CD4-positive, alpha-beta T cell treated with Interleukin-21 for 1 hour (primary cell): ENCODE data around the gene PSMD14.

Experiments
- DNase-seq: peaks from one replicate; pipeline ENCODE4 v3.0.0-alpha.2; 2020

PSMD14 gene

DNA sequence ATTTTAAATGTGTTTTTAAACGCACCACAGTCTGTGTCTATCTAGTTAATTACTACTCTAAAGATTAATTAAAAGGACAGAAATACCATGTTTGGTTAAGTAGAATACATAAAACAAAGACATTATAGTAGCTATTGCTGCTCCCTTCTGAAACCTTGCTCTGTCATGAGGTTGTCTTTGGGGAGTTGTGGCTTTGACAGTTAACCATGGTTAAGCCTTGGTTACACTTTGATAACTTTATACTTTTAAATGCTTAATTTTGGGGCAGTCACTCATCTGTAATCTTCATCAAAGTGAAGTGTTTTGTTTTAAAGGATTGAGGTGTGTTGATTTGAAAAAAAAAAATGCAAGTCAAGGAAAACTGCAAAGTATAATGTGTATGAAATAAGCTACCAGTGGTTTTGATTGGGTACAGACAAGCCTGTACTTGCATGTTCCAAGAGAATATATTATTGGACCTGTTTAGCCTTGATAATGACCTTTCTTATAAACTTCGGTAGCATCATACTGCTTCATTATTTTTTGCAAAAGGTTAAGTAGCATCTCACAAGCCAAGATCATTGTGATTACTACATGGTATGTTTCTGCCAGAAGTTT lies 78.1 kb downstream of the PSMD14 start:
- no peak for DNase-seq

DNA sequence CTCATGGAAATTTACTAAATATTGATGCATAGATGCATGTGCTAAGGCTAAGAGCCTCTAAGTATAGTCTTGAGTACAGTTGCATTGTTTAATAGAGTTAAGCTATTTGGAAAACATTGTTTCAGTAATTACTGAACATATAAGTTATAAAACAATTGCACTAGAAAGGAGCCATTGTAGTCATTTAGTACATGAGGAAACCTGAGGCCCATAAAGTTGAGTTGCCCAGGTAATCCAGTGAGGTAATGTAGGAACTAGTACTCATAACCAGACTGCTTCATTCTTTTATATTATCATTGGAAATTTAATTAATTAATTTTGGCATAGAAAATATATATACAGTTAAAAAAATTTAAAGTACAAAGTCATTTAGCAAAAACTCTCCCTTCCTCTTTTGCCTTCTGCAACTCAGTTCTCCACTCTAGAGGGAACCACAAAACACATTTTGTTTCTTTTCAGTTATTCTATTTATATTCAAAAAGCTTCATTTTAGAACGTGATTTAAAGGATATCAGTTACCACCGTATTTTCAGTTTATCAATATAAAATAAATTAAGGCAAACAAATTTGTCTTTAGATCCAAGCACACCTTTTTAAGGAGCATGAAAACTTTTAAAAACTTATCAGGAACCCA lies 80.0 kb downstream of the PSMD14 start:
- no peak for DNase-seq

DNA sequence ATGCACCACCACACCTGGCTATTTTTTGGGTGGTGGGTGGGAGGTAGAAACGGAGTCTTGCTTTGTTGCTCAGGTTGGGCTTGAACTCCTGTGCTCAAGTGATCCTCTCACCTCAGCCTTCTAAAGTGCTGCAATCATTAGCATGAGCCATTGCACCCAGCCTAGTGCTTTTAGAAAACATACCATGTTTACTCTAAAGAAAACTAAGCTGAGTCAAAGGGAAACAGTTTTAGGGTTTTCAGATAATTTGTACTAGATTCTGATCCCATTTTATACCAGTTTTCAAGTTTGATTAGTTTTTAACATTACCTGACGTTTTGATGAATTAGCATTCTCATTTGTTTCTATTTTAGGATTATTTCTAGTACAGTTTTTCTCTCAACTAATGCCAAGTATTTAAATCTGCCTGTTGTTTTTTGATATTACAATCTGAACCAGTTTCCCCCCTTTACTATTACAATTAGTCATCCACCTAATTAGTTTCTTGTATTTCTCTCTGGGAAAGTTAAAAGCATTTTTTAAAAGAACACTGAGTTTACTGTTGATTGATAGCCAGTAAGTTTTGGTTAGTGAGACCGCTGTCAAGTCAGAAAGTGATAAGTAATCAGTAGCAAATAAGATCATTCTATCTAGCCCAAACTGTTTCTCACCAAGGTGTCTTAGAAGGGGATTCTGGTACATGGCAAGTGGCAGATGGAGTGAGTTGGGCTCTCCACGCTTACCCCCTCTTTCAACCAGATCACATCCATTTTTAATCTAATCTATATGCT lies 83.7 kb downstream of the PSMD14 start:
- DNase-seq = no peak

DNA sequence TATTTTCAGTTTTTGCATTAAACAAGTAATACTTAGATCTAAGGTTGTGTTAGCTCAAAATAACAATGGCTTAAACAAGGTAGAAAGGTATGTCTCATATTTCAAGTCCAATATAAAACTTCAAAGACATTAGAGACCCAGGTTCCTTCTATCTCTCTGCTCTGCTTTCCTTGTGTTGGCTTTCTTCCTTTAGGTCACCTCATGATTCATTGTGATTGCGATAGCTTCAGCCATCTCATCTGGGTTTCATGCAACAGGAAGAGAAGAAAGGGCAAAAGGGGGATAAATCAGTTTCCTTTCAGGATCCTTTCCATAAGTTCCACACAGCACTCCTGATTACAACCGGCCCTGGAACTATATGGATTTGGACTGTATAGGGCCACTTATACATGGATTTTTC lies 91.9 kb downstream of the PSMD14 start:
- no peak for DNase-seq

DNA sequence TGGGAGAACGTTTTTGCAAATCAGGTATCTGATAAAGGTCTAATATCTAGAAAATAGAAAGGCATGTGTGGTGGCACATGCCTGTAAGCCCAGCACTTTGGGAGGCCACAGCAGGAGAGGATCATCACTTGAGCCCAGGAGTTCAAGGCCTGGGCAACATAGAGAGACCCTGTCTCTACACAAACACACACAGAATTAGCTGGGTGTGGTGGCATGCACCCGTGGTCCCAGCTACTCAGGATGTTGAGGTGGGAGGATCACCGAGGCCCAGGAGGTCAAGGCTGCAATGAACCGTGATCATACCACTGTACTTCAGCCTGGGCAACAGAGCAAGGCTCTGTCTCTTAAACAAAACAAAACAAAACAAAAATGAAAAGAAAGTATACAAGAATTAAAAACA lies 94.1 kb downstream of the PSMD14 start:
- DNase-seq = no peak

DNA sequence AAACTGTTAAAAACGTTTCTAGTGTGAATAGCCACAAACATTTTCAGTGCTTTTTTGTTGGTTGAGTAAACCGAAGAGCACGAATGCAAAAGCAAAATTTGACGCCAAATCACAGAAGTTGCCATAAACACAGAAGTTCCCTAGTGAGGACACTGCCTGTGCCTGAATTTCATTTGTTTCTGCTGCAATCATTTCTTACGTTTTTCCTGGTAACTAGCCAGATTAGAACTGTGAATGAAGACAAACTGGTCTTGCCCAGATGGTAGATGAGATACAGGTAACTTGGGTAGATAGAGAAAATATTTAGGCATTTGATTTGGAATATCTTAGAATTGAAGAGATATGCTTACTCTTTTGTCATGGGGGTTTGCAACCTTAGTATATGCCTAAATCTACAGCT lies 98.1 kb downstream of the PSMD14 start:
- DNase-seq = no peak

DNA sequence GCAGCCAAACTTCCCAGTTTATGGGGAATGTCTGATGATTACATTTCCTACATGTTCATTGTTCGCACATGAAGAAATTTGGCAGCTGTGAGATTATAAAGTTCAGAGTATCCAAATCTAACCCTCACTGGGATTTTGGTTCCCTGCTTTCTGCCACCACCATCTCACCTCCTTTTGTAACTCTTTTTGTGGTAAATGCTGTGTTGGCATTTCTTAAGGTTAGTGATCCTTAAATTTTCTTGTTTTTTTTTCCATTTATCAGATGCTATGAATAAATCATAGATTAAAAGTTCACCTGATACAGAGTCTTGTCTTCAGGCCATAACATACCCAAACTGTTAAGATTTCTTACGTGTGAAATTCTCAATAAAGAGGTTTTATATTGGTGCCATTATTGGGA lies 99.4 kb downstream of the PSMD14 start:
- no peak for DNase-seq

DNA sequence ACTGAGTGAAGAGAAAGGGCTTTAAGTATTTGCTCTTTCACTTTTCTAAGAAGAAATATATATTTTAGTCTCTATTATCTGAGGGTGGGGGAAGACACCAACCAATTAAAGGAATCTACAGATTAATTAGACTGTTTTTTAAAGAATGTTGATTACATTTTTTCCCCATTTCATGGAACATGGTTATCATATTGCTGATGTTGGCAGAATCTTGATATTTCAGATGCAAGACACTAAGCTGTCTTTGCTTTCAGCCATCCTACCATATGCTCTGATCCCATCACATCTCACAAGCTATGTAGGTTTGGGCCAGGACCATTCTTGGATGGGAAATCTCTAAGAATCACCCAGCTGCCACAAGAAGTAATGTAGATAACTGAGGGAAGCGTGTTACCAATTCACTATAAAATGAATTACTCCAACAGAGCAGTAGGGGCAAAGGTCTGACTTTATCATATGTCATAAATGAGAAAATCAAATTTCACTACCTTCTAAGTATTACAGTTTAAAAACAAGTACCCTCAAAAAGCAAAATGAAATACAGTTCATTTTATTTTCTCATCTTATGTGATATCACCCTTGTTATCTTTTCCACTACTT lies 101.2 kb downstream of the PSMD14 start:
- DNase-seq = no peak

DNA sequence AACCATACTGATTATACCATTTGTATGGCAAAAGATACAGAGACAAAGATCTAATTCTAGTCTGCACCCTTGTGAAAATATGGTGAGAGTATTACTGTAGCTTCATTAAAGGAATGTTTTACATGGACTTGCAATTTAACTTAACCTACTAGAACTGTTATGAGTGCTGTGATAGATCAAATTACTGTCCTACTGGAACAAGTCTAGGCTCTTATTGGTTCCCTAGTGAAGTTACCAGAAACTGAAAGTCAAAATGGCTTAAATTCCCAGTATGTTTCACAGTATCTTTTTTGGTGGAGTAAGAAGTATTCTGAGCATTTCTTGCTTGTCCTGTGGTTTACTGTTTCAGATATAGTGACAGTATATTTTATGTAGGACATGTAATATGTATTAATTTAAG lies 104.1 kb downstream of the PSMD14 start:
- no peak for DNase-seq

DNA sequence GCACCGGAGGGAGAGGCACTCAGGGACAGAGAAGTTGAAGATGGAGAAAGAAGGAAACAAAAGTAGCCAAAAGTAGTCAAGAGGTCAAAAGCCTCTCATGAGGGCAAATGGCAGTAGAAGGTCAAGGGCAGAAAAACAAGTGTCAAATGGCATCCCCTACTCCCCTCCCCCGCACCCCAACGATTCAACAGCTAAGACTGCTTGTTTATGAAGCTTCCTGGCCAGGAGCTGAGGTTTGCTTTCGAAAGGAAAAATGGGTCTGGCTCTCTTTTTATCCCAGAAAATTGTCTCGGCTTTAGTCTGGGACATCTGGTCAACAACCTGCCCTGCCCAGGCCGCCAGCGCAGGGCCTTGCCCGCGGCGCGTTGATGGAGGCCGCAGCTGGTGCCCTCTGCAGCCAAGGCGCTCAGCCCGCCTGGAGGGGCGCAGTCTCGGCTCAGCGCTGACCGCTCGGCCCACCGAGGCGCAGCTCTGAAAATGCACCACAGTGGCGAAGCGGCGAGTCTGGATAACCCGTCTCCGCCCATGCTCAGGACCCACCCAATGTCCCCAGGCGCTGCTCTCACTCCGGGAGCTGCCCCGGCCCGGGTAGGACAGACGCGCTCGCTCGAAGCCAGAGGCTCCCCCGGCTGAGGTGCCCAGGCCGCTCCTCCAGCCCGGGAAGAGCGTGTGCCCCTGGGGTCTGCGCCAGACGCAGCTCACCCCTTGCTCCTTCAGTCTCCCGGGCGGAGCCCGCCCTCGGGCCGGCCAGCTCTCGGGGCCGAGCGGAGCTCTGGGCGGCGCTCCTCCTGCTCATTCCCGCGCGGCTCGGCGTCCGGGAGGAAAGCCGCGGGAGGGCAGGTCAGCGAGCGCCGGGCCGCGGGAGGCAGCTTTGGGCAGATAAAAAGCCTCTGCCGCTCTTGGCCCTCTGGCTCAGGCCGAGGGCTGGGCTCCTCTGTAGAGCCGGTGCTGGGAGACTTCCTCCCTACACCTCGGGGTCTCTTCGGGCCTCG lies 106.1 kb downstream of the PSMD14 start:
- DNase-seq = no peak

DNA sequence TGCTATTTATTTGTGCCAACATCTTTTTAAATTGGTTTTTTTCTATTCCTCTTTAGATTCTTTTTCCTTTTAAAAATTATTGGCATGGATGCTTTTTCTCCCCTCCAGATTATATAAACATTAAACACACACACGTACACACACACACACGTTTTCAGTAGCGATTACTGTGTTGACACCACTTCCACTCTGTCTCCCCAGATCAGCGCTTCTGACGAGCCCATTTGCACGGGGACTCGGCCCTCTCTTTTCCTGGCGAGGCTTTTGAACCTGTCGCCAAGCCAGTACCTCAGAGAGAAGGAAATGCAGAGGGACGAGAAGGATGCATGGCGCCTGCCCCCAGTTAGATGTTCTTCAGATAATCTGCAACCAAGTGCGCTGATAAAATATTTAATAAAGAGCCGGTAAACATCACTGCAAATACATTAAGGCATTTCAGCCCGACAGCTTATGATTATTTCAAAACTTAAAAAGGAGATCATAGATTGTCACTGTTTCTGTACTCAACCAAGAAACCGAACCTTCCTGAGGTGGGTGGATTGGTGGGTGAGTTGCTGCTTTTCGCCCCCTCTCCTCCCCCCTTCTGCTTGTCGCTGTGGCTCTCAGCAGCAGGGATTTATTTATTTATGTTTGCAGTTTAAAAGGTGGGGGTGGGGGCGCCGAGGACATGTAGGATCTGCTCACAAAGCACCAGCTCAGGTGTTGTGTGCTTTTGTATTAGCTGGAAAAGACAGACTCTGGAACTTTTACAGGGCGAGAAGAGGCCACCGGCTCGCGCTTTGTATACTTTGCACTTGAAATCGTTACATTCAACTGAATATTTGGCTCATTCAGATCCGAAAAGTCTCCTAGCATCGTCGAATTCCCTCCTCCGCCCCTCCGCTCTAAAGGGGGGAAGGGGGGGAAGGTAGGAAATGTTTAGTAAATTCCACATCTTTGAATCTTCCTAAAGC lies 107.1 kb downstream of the PSMD14 start:
- DNase-seq = no peak

DNA sequence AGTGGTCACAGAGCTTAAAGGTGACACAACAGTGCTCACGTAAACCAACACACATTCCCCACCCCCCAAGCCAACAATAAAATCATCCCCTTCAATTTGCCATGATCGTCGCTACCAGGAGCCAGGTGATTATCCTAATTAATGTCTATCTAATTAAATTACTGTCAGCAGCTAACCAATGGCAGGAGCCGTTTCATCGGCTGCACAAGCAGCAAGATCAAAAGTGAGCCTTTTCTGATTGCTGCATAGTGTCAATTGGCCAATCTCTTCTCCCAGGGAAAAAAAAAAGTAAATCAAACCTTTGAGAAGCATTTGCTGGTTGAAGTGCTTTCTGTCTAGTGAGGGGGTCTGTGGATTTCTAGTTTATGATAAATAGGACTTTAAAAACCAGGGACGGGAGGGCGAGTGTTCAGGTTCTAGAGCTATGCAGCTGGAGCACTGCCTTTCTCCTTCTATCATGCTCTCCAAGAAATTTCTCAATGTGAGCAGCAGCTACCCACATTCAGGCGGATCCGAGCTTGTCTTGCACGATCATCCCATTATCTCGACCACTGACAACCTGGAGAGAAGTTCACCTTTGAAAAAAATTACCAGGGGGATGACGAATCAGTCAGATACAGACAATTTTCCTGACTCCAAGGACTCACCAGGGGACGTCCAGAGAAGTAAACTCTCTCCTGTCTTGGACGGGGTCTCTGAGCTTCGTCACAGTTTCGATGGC lies 107.9 kb downstream of the PSMD14 start, which contains the start of gene TBR1:
TSS of gene TBR1 (plus strand) at position 311 of the 721 bp plus-strand sequence. CDS start at position 425, 114 bp downstream.
- DNase-seq = no peak

DNA sequence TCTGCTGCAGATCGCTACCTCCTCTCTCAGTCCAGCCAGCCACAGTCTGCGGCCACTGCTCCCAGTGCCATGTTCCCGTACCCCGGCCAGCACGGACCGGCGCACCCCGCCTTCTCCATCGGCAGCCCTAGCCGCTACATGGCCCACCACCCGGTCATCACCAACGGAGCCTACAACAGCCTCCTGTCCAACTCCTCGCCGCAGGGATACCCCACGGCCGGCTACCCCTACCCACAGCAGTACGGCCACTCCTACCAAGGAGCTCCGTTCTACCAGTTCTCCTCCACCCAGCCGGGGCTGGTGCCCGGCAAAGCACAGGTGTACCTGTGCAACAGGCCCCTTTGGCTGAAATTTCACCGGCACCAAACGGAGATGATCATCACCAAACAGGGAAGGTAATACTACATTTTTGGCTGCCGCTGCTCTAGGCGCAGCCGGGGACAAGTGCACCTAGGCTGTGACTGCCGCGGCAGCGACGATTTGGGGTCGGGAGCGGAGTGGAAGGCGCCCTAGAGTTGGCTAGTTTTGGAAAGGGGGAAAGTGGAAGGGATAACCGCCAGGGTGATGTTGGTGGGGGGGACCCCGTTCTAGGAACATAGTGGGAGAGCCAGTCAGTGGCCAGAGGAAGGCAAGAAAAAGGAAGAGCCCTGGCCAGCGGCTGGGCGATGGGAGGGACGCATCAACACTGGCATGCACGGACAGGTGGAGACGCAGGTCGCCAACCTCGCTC lies 108.6 kb downstream of the PSMD14 start:
- DNase-seq = no peak

DNA sequence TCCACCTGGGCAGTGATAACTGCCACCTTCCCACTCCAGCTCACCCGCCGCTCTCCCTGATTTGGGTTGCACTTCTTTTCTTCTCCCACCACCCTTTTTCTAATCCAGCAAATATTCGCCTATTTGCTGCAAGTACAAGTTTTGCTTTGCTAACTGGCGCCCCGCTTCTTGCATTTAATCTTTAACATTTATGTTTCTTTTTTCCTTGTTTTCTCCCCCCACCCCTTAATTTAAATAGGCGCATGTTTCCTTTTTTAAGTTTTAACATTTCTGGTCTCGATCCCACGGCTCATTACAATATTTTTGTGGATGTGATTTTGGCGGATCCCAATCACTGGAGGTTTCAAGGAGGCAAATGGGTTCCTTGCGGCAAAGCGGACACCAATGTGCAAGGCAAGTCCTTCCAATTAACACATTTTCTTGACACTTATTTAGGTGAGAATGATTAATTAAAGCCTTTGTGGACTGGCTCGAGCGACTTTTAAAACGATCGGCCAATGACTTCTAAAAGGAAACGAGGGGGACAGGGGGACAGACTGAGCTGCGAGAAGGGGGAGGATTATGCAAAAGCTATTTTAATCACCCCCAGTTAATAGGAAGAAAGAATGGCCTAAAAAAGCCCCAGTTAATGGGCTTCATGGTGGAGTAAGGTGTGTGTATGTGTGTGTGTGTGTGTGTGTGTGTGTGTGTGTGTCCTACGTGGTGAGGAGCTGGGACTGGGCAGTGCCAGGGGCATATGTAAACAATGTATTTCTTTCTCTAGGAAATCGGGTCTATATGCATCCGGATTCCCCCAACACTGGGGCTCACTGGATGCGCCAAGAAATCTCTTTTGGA lies 109.4 kb downstream of the PSMD14 start:
- no peak for DNase-seq

DNA sequence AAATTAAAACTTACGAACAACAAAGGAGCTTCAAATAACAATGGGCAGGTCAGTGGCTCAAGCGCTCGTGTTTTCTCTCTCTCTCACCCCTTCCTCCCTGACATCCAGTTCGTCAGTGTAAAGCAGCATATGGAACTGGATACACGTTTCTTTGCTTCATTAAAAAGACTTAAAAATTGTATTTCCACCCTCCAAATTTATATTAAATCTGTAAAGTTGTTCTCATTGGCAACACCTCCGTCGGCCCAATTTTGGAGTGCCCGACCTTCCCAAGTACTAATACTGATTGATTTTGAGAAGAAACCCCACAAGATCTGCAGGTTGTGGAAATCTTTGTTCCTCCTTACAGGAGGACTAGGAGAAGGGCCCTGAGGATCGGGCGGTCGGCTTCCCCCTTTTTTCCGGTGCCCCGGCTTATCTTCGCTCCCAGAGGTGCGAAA lies 110.1 kb downstream of the PSMD14 start:
- DNase-seq = no peak

DNA sequence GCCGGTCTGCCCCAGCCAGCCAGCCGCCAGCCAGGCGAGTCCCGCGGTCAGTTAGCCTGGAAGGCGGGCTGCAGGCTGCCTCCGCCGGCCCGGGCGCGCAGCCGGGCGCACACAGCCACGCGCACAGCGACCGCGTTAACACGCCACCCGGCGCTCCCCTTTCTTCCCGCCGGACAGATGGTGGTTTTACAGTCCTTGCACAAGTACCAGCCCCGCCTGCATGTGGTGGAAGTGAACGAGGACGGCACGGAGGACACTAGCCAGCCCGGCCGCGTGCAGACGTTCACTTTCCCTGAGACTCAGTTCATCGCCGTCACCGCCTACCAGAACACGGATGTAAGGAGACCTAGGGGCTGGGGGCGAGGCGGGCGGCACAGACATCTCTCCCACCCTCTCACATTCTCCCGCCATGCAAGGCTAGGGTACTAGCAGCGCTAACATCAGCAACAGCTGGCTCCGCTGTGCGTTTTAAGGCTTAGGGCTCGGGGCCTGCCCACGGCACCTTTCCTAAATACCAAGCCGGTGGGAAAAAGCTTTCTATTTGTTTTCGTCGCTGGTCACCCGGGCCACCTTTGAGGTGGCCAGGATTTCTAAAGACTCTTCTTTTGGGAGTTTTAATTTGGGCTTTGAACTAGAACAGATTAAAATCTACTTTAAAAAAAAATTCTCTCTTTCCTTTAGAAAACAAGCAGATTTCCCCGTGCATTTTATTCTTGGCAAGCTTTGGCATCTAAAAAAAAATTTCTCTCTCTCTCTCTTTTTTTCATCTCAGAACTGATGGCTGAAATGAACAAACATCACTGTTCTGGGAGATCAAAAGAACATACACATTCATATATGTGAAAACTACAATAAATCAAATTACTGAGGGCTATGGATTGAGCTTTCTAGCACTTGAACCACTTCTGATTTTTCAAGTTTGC lies 110.8 kb downstream of the PSMD14 start:
- DNase-seq = no peak

DNA sequence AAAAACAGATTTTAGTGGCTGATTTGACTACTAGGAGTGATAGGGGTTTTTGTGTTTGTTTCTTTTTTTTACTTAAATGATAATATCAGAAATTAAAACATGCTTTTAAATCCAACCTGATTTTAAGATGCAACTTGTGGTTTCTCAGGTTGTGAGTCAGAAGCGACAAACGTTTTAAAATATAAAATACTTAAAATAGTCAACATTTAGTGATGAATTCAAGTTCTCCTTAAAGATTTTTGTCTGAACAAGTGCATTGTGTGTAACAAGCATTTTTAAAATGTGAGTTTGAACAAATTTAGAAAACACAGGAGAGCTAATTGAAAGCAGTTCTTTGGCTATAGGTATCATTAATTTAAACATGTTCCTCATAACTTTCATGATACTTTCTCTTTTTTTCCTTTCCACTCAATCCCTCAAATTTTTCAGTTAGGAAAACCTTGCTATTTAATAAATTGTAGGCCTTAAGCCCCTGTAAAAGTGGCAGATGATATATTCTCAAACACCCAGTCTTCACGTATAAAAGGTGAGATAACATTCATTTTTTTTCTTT lies 111.5 kb downstream of the PSMD14 start:
- no peak for DNase-seq
